ENCODE data around the gene TRIM37.
"Not testable (repeated sequence)": the region's sequence is repeated elsewhere in the genome, so short reads cannot be mapped to it uniquely, and the experiment has no call there.

Gene TRIM37

DNA sequence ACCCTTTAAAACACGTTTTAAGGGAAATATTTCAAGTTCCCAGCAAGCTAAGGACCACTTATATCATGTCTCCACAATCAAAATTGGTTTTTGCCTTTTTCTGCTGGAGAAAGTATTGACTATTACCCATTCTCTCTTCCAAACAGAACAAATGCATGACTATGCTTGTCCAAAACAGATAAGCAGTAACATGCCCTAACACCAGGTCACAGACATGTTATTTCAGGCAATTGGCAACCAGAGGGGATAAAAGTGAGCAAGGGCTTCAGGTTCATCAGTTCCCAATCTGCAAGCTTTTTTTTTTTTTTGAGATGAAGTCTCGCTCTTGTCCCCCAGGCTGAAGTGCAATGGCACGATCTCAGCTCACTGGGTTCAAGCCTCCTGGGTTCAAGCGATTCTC, 33.3 kb upstream of the TRIM37 start:
- no peaks in the 10 kb centered on the region for H3K27me3 ChIP-seq (ENCODE audit: insufficient read depth, low read length)
- peaks cover 3% of the 10 kb centered on the region for H3K9me3 ChIP-seq (ENCODE audit: low read length)
- no peak overlapping the region for H2AFZ ChIP-seq (ENCODE audit: low read depth, low read length)
- no peak overlapping the region for H3K4me3 ChIP-seq (ENCODE audit: low read length)
- H3K4me1 ChIP-seq (ENCODE audit: insufficient read depth, low read length) = no peaks in the 10 kb centered on the region
- H3K36me3 ChIP-seq (ENCODE audit: insufficient read depth, low read length) = peaks cover 21% of the 10 kb centered on the region

- H3K27me3 ChIP-seq (ENCODE audit: insufficient read depth, low read length); H3K4me1 ChIP-seq (ENCODE audit: insufficient read depth, low read length); H3K4me3 ChIP-seq (ENCODE audit: low read length); H2AFZ ChIP-seq (ENCODE audit: low read depth, low read length); H3K9me3 ChIP-seq (ENCODE audit: low read length): not testable (repeated sequence)
- peaks cover 11% of the 10 kb centered on the region for H3K36me3 ChIP-seq (ENCODE audit: insufficient read depth, low read length)
These were observed 31.7 kb upstream of the TRIM37 start for GRCh38 chr17:59138339-59138738.

DNA sequence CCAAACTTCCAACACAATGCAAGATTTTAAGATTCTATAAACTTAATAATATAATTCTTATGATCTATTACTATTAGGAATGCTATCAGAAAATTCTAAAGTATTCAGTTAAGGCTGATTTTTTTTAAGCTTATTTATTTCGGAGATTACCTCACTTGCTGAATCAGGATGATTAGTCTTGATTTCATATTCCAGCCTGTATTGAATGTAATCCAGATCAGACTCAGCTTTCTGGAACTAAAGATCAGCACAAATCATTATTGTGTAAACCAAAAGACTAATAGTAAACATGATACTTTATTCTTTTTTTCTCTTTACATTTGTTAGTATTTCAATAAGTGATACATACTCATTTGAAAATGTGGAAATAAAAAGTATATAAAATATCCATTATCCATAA, 24.5 kb upstream of the TRIM37 start:
- no peak overlapping the region for H2AFZ ChIP-seq (ENCODE audit: low read depth, low read length)
- no peak overlapping the region for H3K4me3 ChIP-seq (ENCODE audit: low read length)
- peaks cover 46% of the 10 kb centered on the region for H3K36me3 ChIP-seq (ENCODE audit: insufficient read depth, low read length)
- no peaks in the 10 kb centered on the region for H3K9me3 ChIP-seq (ENCODE audit: low read length)
- no peaks in the 10 kb centered on the region for H3K4me1 ChIP-seq (ENCODE audit: insufficient read depth, low read length)
- no peaks in the 10 kb centered on the region for H3K27me3 ChIP-seq (ENCODE audit: insufficient read depth, low read length)

- H2AFZ ChIP-seq (ENCODE audit: low read depth, low read length) = no peak overlapping the region
- H3K9me3 ChIP-seq (ENCODE audit: low read length) = no peaks in the 10 kb centered on the region
- no peaks in the 10 kb centered on the region for H3K27me3 ChIP-seq (ENCODE audit: insufficient read depth, low read length)
- H3K4me3 ChIP-seq (ENCODE audit: low read length) = no peak overlapping the region
- peaks cover 50% of the 10 kb centered on the region for H3K36me3 ChIP-seq (ENCODE audit: insufficient read depth, low read length)
- H3K4me1 ChIP-seq (ENCODE audit: insufficient read depth, low read length) = no peaks in the 10 kb centered on the region
These were observed 23.1 kb upstream of the TRIM37 start for GRCh38 chr17:59129814-59130213.

GRCh38 chr17:59126809-59127417, 20.2 kb upstream of the TRIM37 start:
- H3K4me3 ChIP-seq (ENCODE audit: low read length) = no peak overlapping the region
- no peaks in the 10 kb centered on the region for H3K27me3 ChIP-seq (ENCODE audit: insufficient read depth, low read length)
- no peaks in the 10 kb centered on the region for H3K4me1 ChIP-seq (ENCODE audit: insufficient read depth, low read length)
- H2AFZ ChIP-seq (ENCODE audit: low read depth, low read length) = no peak overlapping the region
- no peaks in the 10 kb centered on the region for H3K9me3 ChIP-seq (ENCODE audit: low read length)
- peaks cover 62% of the 10 kb centered on the region for H3K36me3 ChIP-seq (ENCODE audit: insufficient read depth, low read length)

DNA sequence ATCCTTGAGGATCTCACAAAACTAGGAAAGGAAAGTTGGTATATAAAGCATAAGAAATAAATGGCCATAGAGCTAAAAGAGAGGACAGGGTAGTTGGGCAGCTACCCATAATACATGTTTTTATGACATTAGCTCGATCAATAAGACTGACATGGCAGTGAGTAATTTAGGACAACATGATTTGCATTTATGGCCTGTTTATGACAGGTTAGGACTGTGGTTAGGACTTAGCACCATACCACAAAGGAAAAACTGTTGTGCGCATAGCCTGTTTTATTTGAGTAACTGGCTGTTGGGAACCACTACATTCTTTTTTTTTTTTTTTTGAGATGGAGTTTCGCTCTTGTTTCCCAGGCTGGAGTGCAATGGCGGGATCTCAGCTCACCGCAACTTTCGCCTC, 18.0 kb upstream of the TRIM37 start:
- Histone ChIP-seq H3K27me3 (ENCODE audit: insufficient read depth, low read length) (no peaks in the 10 kb centered on the region), H3K4me1 (ENCODE audit: insufficient read depth, low read length) (no peaks in the 10 kb centered on the region), H2AFZ (ENCODE audit: low read depth, low read length) (no peak overlapping the region), H3K4me3 (ENCODE audit: low read length) (no peak overlapping the region), H3K9me3 (ENCODE audit: low read length) (no peaks in the 10 kb centered on the region), H3K36me3 (ENCODE audit: insufficient read depth, low read length) (peaks cover 70% of the 10 kb centered on the region)

DNA sequence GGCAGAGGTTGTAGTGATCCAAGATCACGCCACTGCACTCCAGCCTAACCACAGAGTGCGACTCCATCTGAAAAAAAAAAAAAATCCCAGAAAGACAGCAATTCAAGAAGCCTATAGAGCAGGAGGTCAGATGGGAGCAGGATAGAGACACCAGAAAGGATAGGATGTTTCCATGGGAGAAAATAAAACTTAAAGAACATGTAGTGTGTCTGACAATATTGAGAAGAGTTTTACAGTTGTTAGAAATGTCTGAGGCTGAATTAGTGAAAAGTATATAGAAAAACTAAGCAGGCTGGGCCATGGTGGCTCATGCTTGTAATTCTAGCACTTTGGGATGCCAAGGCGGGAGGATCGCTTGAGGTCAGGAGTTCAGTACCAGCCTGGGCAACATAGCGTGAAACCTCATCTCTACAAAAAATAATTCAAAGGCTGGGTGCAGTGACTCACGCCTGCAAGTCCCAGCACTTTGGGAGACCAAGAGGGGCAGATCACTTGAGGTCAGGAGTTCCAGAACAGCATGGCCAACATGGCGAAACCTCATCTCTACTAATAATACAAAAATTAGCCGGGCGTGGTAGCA, 15.3 kb upstream of the TRIM37 start:
- no peaks in the 10 kb centered on the region for H3K4me1 ChIP-seq (ENCODE audit: insufficient read depth, low read length)
- H3K36me3 ChIP-seq (ENCODE audit: insufficient read depth, low read length) = peaks cover 64% of the 10 kb centered on the region
- H3K27me3 ChIP-seq (ENCODE audit: insufficient read depth, low read length) = no peaks in the 10 kb centered on the region
- no peaks in the 10 kb centered on the region for H3K9me3 ChIP-seq (ENCODE audit: low read length)
- H2AFZ ChIP-seq (ENCODE audit: low read depth, low read length) = no peak overlapping the region
- H3K4me3 ChIP-seq (ENCODE audit: low read length) = no peak overlapping the region

DNA sequence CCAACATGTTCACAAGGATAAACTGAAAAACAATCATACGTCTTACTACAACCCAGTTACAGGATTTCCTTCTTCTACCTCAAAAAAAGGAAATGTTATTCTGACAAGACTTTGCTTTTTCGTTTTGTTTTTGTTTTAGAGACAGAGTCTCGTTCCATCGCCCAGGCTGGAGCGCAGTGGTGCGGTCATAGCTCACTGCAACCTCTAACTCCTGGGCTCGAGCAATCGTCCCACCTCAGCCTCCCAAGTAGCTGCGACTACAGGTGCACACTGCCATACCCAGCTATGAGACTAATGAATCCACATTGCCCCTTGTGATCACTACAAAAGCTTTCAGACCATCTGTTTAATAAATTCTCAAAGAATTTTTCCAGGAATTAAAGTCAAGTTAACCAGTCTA, 8.8 kb upstream of the TRIM37 start:
- no peaks in the 10 kb centered on the region for H3K9me3 ChIP-seq (ENCODE audit: low read length)
- H3K36me3 ChIP-seq (ENCODE audit: insufficient read depth, low read length) = peaks cover 66% of the 10 kb centered on the region
- H3K4me1 ChIP-seq (ENCODE audit: insufficient read depth, low read length) = no peaks in the 10 kb centered on the region
- H3K4me3 ChIP-seq (ENCODE audit: low read length) = no peak overlapping the region
- H2AFZ ChIP-seq (ENCODE audit: low read depth, low read length) = no peak overlapping the region
- H3K27me3 ChIP-seq (ENCODE audit: insufficient read depth, low read length) = no peaks in the 10 kb centered on the region

- Histone ChIP-seq H3K4me1 (ENCODE audit: insufficient read depth, low read length) (peaks cover 7% of the 10 kb centered on the region), H3K4me3 (ENCODE audit: low read length) (no peak overlapping the region), H3K27me3 (ENCODE audit: insufficient read depth, low read length) (no peaks in the 10 kb centered on the region), H3K36me3 (ENCODE audit: insufficient read depth, low read length) (peaks cover 53% of the 10 kb centered on the region), H2AFZ (ENCODE audit: low read depth, low read length) (no peak overlapping the region), H3K9me3 (ENCODE audit: low read length) (no peaks in the 10 kb centered on the region)
These were observed 4.9 kb upstream of the TRIM37 start for GRCh38 chr17:59111539-59111938.

- Histone ChIP-seq H3K27me3 (ENCODE audit: insufficient read depth, low read length) (no peaks in the 10 kb centered on the region), H3K9me3 (ENCODE audit: low read length) (no peaks in the 10 kb centered on the region), H2AFZ (ENCODE audit: low read depth, low read length) (no peak overlapping the region), H3K4me3 (ENCODE audit: low read length) (no peak overlapping the region), H3K4me1 (ENCODE audit: insufficient read depth, low read length) (peaks cover 7% of the 10 kb centered on the region), H3K36me3 (ENCODE audit: insufficient read depth, low read length) (peaks cover 53% of the 10 kb centered on the region)
These were observed 4.3 kb upstream of the TRIM37 start for GRCh38 chr17:59110973-59111372.

DNA sequence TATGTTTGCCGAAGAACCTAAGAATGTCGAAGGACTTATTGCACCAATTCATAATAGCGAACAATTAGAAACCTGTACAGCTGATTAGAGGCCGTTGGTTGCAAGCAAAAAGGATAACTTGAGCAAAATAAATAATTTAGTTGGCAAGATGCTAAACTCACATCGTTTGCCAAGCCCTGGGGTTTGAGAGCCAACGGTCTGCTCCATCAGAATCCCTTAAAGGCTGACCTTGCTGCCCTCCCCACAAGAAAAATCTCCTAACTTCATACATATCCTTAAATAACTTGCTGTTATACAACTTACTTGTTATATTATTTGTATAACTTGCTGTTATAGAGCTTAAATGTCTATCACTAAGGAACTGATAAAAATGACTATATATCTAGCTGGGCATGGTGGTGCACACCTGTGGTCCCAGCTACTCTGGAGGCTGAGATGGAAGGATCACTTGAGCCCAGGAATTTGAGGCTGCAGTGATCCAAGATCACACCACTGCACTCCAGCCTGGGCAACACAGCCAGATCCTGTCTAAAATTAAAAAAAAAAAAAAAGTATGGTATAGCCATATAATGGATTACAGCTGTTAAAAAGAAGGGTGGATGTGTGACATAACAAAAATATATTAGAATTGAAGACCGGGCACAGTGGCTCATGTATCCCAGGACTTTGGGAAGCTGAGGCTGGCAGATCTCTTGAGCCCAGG, 1.9 kb upstream of the TRIM37 start:
- peaks cover 11% of the 10 kb centered on the region for H3K4me1 ChIP-seq (ENCODE audit: insufficient read depth, low read length)
- H3K9me3 ChIP-seq (ENCODE audit: low read length) = no peaks in the 10 kb centered on the region
- no peak overlapping the region for H3K4me3 ChIP-seq (ENCODE audit: low read length)
- H3K36me3 ChIP-seq (ENCODE audit: insufficient read depth, low read length) = peaks cover 36% of the 10 kb centered on the region
- H2AFZ ChIP-seq (ENCODE audit: low read depth, low read length) = no peak overlapping the region
- H3K27me3 ChIP-seq (ENCODE audit: insufficient read depth, low read length) = no peaks in the 10 kb centered on the region

GRCh38 chr17:59107306-59107670, 608 bp upstream of the TRIM37 start:
- H3K4me1 ChIP-seq (ENCODE audit: insufficient read depth, low read length) = peaks cover 11% of the 10 kb centered on the region
- H3K27me3 ChIP-seq (ENCODE audit: insufficient read depth, low read length) = no peaks in the 10 kb centered on the region
- no peaks in the 10 kb centered on the region for H3K9me3 ChIP-seq (ENCODE audit: low read length)
- H2AFZ ChIP-seq (ENCODE audit: low read depth, low read length) = no peak overlapping the region
- H3K4me3 ChIP-seq (ENCODE audit: low read length) = peak overlapping the region; percentile 65
- peaks cover 31% of the 10 kb centered on the region for H3K36me3 ChIP-seq (ENCODE audit: insufficient read depth, low read length)

- peak overlapping the region; percentile 68 for H2AFZ ChIP-seq (ENCODE audit: low read depth, low read length)
- peak overlapping the region; percentile 65 for H3K4me3 ChIP-seq (ENCODE audit: low read length)
- peaks cover 11% of the 10 kb centered on the region for H3K4me1 ChIP-seq (ENCODE audit: insufficient read depth, low read length)
- H3K36me3 ChIP-seq (ENCODE audit: insufficient read depth, low read length) = peaks cover 18% of the 10 kb centered on the region
- H3K9me3 ChIP-seq (ENCODE audit: low read length) = no peaks in the 10 kb centered on the region
- H3K27me3 ChIP-seq (ENCODE audit: insufficient read depth, low read length) = no peaks in the 10 kb centered on the region
These were observed 723 bp downstream of the TRIM37 start for GRCh38 chr17:59105852-59106462.

Measured in neuron (in vitro differentiated cells).